ENCODE measurements around the gene ICE1. TPM values are rescaled to one million over a fixed set of nuclear protein-coding genes. Genes with fewer than 3 reads are reported as not detected.
"Not testable (repeated sequence)": the region's sequence is repeated elsewhere in the genome, so short reads cannot be mapped to it uniquely, and the experiment has no call there.

The ICE1 gene
- polyA plus RNA-seq, 1 donor = 41.5 TPM

GRCh38 chr5:5451863-5452262 lies 29.4 kb downstream of the ICE1 start:
- no peak for DNase-seq

GRCh38 chr5:5453131-5453530 lies 30.7 kb downstream of the ICE1 start:
- DNase-seq = no peak

GRCh38 chr5:5454391-5454790 lies 31.9 kb downstream of the ICE1 start:
- DNase-seq = no peak

DNA sequence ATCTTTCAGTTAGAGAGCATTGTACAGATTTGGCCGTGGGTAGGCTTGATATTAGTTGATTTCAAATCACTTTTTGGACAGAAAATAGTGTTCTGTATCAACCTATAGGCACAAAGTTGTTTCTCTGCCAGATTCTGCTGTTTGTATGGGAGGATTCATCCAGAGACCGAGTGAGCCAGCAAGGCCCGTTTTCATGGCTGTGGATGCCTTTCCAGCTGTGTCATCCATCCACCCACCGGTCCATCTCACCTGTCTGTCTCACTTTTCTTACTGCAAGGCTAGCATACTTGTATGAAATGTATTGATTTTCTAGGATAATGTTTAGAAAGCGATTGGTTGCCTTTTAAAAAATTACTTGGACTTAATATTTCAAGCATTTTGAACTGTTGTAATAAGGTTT lies 34.4 kb downstream of the ICE1 start:
- DNase-seq = no peak

DNA sequence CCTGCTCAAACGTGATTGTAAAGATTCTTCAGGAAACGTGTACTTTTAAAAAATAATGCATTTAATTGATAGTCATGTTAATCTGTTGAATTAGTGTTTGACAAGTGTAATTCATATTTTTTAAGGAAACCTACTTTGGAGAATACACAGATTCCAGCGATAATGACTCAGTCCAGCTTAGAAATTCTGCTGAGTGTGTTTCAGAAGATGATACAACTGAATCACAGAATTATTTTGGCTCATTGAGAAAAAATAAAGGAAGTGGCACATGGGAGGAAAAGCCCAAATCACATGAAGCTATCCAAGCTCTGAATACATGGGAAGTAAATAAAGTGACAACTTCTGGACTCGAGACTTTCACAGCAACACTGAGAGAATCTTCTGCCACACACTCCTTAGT lies 37.8 kb downstream of the ICE1 start:
- no peak for DNase-seq

- DNase-seq = no peak
Measured at GRCh38 chr5:5461012-5461411, 38.5 kb downstream of the ICE1 start.

DNA sequence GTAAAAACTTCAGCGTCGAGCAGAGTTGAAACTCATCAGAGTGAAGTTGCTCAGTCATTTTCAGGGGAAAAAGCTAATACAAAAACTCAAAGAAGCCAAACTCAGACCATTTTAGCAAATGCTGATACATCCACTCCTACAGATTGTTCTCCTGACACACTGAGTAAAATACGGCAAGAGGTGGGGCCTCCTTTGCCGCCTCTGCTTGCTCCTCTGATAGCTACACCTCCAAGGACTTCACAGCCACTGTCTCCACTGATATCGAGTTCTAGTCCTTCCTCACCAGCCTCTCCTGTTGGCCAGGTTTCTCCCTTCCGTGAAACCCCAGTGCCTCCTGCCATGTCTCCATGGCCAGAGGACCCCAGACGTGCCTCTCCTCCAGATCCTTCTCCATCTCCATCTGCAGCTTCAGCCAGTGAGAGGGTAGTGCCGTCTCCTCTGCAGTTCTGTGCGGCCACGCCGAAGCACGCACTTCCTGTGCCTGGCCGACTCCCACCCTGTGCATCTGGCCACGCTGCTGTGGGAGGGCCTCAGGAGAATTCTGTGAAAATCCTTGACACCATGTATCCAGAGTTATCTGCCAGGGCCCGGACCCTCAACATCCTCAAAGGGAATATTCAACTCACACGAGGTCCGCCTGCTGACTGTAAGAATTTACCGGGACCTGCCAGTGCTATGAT lies 41.7 kb downstream of the ICE1 start:
- DNase-seq = no peak

DNA sequence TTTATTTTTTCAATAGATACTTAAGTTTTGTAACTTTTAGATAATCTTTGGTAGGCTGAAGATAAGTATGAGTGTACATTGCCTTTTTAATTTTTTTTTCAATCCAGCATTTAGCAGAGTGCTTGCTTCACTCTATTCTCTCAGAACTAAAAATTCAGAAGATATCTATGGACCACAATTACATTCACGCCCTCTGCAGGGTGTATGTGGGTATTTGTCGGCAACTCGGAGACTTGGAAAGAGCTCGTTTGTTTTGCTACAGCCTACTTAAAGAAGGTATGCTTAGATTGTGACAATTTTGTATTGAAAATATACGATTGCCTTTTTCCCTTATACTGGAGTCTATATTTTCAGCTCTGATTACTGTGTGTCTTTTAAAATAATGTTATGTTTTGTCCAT lies 43.8 kb downstream of the ICE1 start:
- no peak for DNase-seq

GRCh38 chr5:5467737-5468136 lies 45.3 kb downstream of the ICE1 start:
- no peak for DNase-seq

DNA sequence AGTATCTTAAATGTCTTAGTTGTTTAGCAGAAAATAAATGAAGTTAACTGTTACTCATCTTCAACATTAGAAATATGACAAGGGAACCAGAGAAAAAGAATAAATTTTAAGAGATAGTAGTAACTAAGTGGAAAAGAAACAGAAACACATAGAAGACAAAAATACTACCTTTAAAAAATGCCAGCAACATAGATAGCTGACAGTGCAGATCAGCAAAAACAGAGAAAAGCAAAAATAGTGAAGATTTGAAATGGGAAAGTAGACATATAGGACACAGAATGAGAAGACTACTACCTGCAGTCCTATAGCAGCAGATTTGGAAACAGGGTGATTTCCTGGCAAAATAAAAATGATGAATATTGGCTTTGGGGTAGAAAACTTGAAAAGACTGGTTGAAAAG lies 48.5 kb downstream of the ICE1 start:
- DNase-seq = no peak

DNA sequence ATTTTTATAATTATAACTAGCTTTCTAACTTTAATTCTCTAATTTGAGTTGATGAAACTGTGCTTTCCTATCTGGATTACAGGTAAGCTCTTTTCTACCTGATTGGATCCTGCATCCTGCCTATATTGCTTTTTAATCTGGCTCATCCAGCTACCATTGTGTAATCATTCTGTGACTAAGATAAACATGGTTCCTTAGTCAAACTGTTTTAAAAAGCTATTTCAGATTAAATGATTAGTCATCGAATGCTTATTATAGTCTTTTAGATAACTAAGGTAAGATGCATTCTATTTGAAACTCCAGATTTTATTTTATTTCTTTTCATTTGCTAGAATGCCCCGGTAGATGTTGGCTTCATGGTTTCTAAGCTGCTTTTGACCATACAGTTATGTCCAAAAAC lies 50.7 kb downstream of the ICE1 start:
- DNase-seq = no peak

DNA sequence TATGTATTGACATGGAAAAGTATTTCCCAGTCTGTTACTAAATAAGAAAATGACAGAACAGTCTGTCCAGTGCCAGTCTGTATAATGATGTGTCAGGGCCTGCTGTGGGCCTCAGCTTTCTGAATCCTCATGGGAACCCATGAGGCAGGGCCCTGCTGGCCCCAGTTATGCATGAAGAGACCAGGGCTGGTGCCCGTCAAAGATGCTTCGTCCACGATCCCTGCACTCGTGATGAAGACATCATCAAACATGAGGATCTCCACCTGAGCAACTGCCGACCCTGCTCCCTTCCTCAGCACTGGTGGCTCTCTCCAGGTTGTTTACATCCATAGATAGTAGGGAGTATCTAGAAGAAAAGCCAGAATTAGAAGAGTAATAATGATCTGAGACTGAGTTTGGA lies 52.5 kb downstream of the ICE1 start:
- no peak for DNase-seq

GRCh38 chr5:5475975-5476374 lies 53.5 kb downstream of the ICE1 start:
- no peak for DNase-seq

GRCh38 chr5:5479578-5479977 lies 57.1 kb downstream of the ICE1 start:
- not testable (repeated sequence) for DNase-seq

DNA sequence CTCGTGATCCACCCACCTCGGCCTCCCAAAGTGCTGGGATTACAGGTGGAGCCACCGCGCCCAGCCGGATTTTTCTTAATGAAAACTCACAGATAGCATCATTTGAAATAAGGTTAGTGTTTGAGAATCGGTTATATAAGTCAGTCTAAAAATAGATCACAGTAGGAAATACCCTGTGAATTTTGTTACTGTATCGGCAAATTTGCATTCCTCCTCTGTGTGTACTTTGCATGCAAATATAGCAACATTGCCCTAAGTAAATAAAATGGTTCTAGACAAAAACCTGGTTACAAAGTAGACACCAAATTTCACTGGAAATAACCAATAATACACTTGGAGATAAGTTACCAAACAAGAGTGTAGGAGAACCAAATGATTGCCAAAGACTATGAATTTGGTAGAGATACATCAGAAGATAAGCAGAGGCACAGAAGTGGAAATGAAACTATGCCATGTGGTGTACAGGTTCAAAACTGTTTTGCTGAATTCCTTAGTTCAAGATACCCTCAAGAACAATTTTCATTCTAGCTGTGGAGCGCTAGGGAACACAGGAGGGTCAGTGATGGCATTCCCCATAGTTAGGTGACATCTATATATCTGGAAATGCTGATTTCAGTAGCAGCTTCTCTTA lies 58.1 kb downstream of the ICE1 start:
- DNase-seq = no peak

DNA sequence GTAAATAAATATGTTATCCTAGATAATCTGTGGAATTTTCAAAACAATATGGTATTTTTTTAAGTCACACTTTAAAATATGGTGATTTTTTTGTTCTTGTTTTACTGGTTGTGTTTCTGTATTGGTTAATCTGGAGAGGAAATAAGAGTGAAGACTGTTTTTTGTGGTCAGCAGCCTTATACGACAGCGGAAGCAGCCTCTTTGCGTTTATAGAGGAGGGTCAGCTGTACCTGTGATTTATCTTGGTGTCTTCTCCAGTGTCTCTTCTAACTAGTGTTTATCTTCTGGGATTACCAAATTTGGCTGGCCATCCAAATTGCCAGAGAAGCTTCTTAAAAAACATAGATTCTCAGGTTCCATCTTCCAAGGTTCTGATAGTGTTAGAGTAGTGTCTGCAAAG lies 58.7 kb downstream of the ICE1 start:
- DNase-seq = no peak

DNA sequence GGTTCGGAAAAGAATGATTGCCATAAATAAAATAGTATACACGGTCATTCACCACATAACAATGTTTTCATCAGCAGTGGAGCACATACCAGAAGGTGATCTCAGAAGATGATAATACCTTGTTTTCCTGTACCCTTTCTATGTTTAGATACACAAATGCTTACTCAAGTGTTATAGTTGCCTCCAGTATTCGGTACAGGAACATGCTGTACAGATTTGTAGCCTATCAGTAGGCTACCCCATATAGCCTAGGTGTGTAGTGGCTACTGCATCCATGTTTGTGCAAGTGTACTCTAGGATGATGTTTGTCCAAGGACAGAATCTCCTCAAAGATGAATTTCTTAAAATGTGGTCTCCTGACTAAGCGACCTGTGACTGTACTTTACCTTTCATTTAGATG lies 59.2 kb downstream of the ICE1 start:
- no peak for DNase-seq

- no peak for DNase-seq
Measured at GRCh38 chr5:5483350-5483749, 60.9 kb downstream of the ICE1 start.

DNA sequence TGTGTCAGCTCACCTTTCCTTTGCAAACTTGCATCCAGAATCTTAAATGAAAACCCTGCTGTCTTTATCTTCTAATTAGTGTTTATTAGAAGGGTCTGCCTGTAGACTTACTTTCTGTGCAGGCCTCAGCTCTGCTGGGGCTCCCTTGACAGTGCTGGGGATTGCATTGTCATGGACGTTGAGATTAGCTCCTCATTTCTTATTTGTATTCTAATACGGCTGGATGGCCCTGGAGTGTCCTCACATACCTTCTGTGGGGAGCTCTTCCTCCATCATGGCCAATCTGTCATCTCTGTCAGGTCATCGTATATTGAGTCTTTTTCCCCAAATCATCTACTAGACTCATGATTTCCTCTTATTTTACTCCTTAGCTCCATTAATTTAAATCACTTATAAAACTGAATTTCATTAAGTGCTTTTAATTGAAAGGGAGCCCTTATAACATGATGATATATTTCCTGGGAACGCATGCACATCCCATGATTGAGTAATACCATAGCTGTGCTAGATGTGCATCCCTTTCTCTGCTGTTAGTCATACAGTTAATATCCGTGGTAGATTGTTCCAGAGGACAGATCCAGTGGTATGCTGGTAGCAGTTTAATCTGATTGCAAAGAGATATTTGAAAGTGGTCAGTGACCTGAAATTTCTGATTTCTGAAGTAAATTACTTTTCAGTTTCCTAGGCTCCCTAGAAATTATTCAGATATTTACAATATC lies 61.6 kb downstream of the ICE1 start:
- DNase-seq = no peak

GRCh38 chr5:5486122-5486521 lies 63.6 kb downstream of the ICE1 start:
- DNase-seq = no peak

GRCh38 chr5:5487585-5488360 lies 65.3 kb downstream of the ICE1 start:
- DNase-seq = no peak

DNA sequence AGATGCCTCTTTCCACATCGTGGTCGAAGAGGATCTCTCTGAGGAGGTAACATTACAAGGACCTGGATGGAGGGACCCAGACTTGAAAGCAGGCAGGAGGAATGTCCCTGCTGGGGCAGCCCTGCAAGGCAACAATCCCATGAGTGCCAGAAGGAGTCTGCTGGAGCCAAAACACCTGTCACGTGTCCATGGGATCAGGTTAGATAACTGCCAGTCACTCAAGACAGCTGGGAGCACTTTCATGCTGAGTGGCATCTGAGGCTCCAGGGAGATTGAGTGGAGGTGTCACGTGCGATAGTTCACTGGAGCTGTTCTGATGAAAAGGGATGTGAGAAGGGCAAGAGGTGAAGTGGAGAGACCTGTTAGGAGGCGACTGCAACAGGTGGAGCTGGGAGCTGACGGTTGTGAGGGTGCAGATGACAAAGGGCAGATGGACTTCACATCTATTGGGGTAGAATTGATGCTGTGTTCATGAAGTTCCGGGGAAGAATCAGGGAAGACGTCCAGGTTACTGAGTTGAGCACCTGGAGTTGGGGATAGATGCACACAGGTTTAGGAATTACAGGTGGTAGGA lies 68.4 kb downstream of the ICE1 start:
- DNase-seq = no peak

Data from left kidney (tissue), 2 donors.